Activated T-helper 9 cell treated with anti-CD3 and anti-CD28 coated beads, Interleukin-2, amount 50 U/mL, for 16 hours (primary cell): ENCODE results near the gene PIP5K1C.
A peak's percentile ranks its signal among the peaks of the same experiment; 100 is the strongest.
"Not testable (repeated sequence)": the region's sequence is repeated elsewhere in the genome, so short reads cannot be mapped to it uniquely, and the experiment has no call there.

ENCODE experiments used
- DNase-seq: peaks from one replicate; pipeline ENCODE4 v3.0.0-alpha.2; 2020; ENCODE audit warnings: low read depth

The PIP5K1C gene

DNA sequence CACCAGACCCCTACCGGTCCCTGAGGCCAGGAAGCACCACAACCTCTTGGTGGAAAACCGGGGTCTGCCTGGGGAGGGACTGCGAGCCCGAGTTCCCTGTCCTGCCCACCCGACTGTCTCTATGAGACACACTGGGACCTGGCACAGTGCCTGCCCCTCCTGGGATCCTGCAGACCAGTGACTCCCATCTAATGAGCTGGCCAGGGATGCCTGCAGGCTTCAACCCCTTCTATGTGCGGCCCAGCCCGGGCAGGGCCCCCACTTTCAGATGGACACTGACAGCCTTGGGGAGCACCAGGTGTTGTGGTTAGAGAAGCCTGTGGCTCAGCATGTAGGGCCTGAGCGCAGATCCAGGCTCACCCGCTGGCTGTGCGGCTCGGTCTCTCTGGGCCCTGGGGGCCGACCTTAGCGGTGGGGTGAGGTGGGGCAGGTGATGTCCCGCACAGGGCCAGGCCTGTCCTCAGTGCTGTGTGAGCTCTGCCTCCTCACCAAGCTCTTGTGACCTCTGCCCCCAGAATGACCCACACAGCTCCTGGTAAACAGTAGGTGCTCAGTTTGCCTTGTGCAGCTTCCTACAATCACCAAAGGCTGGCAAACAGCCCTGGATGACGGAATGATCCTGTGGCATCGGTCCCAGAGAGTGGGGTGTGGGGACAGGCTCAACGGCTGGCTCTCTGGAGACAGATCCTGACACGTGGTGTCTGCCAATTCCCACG, 55.8 kb downstream of the PIP5K1C start:
- DNase-seq, result no peak

DNA sequence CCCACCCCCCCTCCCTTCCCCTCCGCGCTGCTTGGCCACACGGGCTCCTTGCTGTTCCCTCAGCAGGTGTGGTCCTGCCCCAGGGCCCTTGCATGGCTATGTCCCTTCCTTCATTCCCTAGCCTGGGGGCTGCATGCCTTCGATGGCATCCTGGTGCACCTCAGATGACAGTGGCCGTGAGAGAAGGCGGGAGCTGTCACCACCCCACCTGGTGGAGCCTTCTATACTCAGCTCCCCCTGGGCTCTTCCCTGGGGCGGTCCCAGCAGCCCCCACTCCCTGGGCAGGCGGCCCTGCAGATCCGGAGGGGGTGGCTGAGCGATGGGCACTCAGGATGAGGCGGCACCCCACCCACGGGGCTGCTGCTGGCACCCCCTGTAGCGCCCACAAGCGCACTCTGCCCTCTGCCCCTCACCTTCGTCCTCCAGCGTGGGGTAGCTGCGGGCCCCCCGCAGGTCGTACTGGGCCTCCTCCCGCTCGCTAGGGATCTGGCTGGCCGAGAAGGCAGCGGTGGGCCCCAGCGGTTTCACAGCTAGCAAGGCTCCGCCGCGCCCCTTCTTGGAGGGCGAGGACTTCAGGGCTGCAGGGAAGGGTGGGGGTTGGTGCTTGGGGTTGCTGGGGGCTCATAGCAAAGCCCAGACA, 56.5 kb downstream of the PIP5K1C start:
- DNase-seq, result no peak

DNA sequence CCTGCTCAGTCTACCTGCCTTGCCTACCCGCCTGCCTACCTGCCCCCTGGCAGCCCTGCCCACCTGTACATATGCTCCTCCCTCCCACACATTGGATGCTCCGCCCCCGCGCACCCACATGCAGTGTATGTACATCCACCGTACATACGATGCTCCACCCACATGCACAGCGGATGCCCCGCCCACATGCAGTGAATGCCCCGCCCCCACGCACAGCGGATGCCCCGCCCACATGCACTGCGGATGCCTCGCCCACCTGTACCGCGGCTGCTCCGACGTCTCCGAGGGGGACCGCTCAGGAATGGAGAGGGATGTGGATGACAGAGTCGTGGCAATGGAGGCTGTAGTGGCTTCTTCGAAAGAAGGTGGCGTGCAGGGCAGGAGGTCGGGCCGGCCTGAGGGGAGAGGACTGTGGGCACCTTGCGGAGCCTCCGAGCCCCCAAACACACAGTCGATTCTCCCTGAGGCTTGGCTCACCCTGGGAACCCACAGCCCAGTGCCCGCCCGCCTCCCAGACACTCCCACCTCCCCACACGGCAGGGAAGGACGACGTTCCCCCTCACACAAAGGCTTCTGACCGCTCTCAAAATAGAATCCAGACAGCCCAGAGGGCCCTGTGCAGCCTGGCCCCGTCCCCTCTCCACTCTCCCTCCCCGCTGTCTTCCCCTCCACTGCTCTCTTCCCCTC, 57.1 kb downstream of the PIP5K1C start:
- no peak for DNase-seq

- no peak for DNase-seq
Observed at GRCh38 chr19:3642296-3642695, 58.0 kb downstream of the PIP5K1C start.

GRCh38 chr19:3641515-3642269, 58.6 kb downstream of the PIP5K1C start:
- DNase-seq, result no peak

DNA sequence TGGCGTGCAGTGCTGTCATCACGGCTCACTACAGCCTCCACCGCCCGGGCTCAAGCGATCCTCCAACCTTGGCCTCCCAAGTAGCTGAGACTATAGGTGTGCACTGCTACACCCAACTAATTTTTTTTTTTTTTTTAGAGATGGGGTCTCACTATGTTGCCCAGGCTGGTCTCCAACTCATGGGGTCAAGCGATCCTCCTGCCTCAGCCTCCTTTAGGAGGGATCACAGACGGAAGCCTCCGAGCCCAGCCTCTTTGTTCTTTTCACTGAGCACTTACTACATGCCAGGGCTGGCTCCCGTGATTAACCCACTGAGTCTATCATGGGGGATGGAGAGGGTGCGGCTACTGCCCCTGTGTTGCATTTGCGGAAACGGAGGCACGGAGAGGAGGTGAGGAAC, 60.8 kb downstream of the PIP5K1C start:
- DNase-seq, result no peak

DNA sequence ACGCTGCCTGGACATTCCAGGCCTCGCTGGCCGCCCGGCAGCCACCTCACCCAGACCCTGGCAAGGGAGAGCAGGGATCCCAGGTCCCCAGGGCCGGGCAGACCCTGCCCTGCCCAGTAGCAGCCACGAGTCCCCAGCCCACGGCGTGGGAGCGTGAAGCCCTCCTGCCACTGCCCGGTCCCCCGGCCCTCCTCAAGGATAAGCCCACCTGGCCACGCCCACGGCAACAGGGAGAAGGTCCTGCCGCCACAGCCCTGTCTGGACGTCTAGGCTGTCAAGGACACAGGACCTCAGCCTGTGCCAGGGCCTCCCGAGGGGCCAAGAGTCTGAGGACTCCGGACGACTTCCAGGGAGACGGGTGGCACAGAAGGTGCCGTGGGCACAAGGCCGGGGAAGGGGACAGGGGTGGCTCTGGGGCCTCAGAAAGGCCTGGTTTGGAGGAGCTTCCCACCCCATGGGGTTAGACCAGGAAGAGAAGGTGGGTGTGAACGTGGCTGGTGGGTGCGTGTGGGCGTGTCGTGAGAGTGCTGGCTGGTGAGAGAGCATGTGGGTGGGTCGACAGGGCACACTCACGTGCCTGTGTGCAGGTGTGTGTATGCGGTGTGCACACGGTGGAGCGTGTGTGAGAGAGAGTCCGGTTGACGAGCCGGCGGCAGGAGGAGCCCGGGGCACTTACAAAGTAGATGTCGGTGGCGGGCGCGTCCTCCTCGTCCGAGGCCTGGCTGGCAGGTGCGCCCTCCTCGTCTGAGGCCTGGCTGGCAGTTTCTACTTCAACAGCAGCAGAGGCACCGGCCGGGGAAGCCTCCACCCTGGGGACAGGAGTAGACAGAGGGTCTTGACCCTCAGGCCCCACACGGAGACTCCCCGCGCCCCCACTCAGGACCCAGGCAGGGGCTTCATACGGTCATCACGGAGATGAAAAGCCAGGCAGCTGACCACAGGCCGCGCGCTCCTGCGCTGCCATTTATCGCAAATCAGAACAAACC, 61.8 kb downstream of the PIP5K1C start:
- DNase-seq, result no peak

- DNase-seq, result no peak
Observed at GRCh38 chr19:3637621-3638020, 62.6 kb downstream of the PIP5K1C start.

DNA sequence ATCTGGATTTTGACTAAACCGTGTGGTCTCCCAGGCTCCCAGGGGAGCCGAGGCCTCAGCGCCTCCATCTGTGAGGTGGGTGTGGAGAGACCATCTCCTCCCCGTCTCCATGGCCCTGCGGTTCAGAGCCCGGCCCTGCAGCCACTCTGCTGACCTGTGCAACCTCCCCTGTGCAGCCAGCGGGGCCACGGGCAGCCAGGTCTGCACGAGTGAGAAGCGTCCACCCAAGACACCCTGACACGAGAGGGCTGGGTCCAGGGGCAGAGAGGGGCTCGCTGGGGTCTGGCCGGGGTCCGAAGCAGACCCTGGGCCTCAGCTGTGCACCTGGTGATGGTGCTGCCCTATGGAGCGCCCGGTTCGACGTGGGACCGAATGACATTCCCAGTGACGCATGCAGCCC, 63.3 kb downstream of the PIP5K1C start:
- DNase-seq, result no peak

DNA sequence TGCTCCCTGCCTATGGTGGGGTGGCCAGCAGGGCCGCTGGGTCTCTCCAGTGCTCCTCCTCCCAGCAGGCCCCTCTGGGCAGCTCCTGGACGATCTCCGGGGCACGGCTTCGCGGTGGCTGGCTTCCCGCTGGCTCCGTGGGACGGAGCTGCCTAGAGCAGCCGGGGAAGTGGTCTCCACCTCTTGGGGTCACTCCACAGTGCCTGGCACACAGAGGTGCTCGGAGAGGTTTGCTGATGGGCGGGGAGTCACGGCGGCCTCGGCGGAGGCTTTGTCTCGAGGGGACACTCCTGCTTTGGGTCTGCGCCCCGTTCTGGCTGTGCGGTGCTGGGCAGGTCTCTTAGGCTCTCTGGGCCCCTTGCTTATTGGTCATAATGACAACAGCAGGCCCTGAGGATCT, 63.8 kb downstream of the PIP5K1C start:
- DNase-seq, result no peak

GRCh38 chr19:3634496-3635045, 65.7 kb downstream of the PIP5K1C start:
- DNase-seq, result no peak

- DNase-seq, result no peak
Observed at GRCh38 chr19:3633559-3633988, 66.7 kb downstream of the PIP5K1C start.

- no peak for DNase-seq
Observed at GRCh38 chr19:3632739-3633558, 67.3 kb downstream of the PIP5K1C start.

DNA sequence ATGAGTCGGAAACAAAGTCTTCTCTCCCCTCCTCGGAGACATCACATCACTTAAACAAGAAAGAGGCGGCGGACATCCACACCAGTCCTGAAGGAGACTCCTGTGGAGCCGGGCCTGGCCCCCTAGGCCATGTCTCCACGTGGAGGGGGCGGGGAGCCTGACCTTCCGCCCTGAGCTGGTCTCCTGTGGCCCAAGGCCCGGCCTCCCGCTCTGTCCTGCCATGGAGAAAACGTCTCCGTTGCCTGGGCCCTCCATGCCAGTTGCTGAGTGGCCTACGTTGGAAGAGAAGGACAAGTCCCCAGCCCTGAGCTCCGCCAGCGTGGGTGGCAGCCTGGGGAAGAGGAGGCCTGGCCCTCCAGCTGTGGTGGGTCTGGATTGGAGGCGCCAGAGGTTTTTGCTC, 68.2 kb downstream of the PIP5K1C start:
- DNase-seq, result no peak

DNA sequence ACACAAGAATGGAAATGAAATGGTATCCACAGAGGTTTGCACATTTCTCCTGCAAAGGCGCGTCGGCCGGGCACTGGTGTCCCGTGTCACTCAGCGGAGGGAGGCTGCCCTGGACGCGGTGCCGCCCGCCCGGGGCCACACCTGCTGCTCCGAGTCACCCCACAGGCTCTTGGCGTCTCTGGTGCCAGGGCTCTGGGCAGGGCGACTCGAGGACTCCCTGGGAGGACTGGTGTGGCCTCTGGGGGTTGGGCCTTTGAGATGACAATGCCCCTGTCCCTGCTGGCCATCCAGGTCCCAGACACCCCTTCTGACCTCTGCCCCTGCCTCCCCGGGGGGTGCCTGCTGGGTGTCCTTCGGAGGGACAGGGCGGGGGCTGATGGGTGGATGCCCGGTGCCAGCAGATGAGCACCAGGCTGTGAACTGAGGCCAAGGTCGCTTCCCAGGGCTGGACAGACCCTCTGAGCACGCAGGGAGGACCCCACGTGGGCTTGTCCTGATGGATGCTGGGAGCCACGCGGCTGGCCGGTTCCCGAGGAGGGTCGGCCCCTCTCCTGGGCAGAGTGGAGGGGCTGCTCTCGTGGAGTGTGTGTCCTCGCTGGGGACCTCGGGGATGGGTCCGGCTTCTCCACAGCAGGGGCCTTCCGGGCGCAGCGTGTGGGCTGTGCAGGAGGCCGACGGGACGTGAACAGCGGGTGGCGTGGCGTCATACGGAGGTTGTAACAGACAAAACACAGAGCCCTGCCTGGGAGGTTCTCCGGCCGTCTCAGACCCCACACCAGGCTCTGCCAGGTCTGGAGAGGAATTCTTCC, 69.0 kb downstream of the PIP5K1C start:
- no peak for DNase-seq

DNA sequence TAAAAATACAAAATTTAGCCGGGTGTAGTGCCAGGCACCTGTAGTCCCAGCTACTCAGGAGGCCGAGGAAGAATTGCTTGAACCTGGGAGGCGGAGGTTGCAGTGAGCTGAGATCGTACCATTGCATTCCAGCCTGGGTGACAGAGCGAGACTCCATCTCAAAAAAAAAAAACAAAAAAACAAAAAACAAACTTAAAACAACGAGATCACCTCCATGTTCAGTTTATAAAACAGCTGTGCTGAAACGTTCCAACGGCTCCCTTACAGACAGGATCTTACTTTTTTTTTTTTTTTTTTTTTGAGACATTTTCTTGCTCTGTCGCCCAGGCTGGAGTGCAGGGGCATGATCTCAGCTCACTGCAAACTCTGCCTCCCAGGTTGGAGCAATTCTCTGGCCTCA, 71.5 kb downstream of the PIP5K1C start:
- DNase-seq, result not testable (repeated sequence)

DNA sequence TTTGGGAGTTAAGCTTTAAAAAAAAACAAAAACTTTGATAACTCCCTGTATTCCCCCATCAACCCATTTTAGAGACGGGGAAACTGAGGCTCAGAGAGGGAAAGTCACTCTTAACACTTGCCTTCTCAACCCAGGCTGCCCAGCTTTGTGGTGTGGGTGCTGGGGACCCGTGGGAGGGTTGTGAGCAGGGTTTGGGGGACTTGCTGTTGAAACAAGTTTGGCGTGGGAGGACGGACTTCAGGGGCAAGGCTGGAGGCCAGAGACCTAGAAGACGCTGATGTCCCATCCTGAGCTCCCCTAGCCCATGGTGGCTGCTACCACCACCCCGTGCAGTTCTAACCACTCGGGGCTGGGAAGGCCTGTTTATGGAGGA, 72.9 kb downstream of the PIP5K1C start:
- no peak for DNase-seq

DNA sequence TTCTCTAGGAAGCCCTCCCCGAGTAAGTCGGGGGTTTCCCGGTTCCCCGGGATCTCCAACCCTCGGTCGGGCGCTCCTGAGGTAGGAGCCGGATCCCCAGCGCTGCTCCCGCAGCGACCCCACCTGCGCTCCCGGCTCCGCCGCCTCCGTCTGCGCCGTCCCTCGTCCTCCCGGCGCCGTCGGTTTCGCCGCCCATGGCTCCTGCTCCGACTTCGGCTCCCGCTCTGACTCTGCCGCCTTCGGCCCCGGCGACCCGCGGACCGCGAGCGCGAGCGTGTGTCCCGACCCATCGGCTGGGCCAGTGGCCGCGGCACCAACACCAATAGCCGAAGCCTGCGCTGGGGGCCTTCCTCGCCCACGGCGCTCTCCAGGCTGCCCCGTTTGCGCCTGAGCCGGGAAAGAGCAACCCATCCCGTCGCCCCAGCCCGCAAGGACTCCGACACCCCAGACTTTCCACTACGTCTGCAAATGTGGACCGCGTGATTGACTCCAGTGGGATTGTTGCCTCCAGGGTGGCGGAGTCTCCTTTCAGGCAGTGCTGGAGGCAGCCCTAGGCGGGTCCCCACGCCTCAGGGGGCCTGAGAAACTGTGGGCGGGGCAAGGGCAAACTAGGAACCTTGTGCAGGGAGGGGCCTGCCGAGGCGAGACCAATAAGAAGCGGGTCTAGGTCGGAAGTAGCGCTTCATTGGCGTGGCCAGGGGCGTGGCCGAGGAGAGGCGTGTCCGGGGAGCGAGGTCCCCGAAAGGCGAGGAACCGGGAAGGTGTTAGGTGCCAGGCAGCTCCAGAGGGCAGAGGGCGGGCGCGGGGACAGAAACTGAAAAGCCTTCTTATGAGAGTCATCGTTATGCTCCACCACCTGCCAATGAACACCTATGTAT, 73.6 kb downstream of the PIP5K1C start, which contains the start of gene CACTIN:
TSS of gene CACTIN (minus strand) at position 318 of the 878 bp plus-strand sequence. CDS start at position 290, 28 bp downstream.
- peak; percentile 98 for DNase-seq
